Measurements from ENCODE around the gene TSR3.

Gene TSR3

GRCh38 chr16:1377406-1378010 is 25.8 kb upstream of the TSR3 start:
- no peak for DNase-seq (ENCODE audit: low spot score)

- DNase-seq (ENCODE audit: low spot score): no peak
These were observed 24.2 kb upstream of the TSR3 start for GRCh38 chr16:1375741-1376410.

GRCh38 chr16:1375298-1375640 is 23.6 kb upstream of the TSR3 start:
- no peak for DNase-seq (ENCODE audit: low spot score)

- no peak for DNase-seq (ENCODE audit: low spot score)
These were observed 23.0 kb upstream of the TSR3 start for GRCh38 chr16:1374418-1375297.

- DNase-seq (ENCODE audit: low spot score): no peak
These were observed 20.7 kb upstream of the TSR3 start for GRCh38 chr16:1372292-1372950.

- DNase-seq (ENCODE audit: low spot score): no peak
These were observed 19.6 kb upstream of the TSR3 start for GRCh38 chr16:1371054-1371978.

GRCh38 chr16:1367486-1368174 is 16.0 kb upstream of the TSR3 start:
- DNase-seq (ENCODE audit: low spot score): no peak

- no peak for DNase-seq (ENCODE audit: low spot score)
These were observed 15.1 kb upstream of the TSR3 start for GRCh38 chr16:1366712-1367299.

GRCh38 chr16:1366060-1366711 is 14.5 kb upstream of the TSR3 start:
- no peak for DNase-seq (ENCODE audit: low spot score)

GRCh38 chr16:1364510-1364909 is 12.8 kb upstream of the TSR3 start:
- DNase-seq (ENCODE audit: low spot score): no peak

GRCh38 chr16:1363501-1364041 is 11.9 kb upstream of the TSR3 start:
- peak; percentile 84 for DNase-seq (ENCODE audit: low spot score)

GRCh38 chr16:1362807-1363206 is 11.1 kb upstream of the TSR3 start:
- no peak for DNase-seq (ENCODE audit: low spot score)

- no peak for DNase-seq (ENCODE audit: low spot score)
These were observed 10.1 kb upstream of the TSR3 start for GRCh38 chr16:1361685-1362360.

- DNase-seq (ENCODE audit: low spot score): no peak
These were observed 6.4 kb upstream of the TSR3 start for GRCh38 chr16:1357906-1358566.

GRCh38 chr16:1356061-1356900 is 4.6 kb upstream of the TSR3 start:
- DNase-seq (ENCODE audit: low spot score): no peak

- no peak for DNase-seq (ENCODE audit: low spot score)
These were observed 3.9 kb upstream of the TSR3 start for GRCh38 chr16:1355591-1355990.

GRCh38 chr16:1354815-1355540 is 3.3 kb upstream of the TSR3 start:
- no peak for DNase-seq (ENCODE audit: low spot score)

All from HuH-7 (cell line).